A549 (cell line): ENCODE measurements around the gene CXCL12. TPM values are rescaled to one million over a fixed set of nuclear protein-coding genes. Genes with fewer than 3 reads are reported as not detected.

Experiments
- ATAC-seq, 2 experiments: fragments of 200-7000 bp in 1 of 2; fragments of >200 bp in 1 of 2; cut with Nextera tagmentation in 1 of 2; cut with Tn5 transposase in 1 of 2; 3 replicates each; pipeline versions ENCODE4 v1.8.0 to v1.9.1; 2018 to 2020; ENCODE audit warnings: mild to moderate bottlenecking in 1 of 2, moderate library complexity in 1 of 2
- CTCF ChIA-PET: fragments of 300-600 bp; sonication (Branson Sonifier 250); formaldehyde crosslinking; extraction: SDS; loops from one replicate; lab custom pipeline; 2021; ENCODE audit warnings: antibody characterized with exemption, inconsistent platforms; lab: Yijun Ruan, JAX
- POLR2A ChIA-PET: fragments of 350-600 bp; formaldehyde crosslinking; extraction: SDS; loops from one replicate; lab custom pipeline; 2021; ENCODE audit warnings: antibody characterized with exemption, inconsistent platforms; lab: Yijun Ruan, JAX
- DNase-seq, 2 experiments: peaks; one replicate each; pipeline versions ENCODE4 v3.0.0 to v3.0.0-alpha.2; 2011 to 2016; ENCODE audit warnings: low read depth in 1 of 2, low spot score in 1 of 2
- FAIRE-seq: peaks from 2 replicates; lab custom pipeline; 2011; peaks lifted over from hg19 to GRCh38; lab: Jason Lieb, UNC
- H3K27ac ChIP-seq, 2 experiments: fragments of >200 bp; sonication (Bioruptor Twin); formaldehyde crosslinking; 3 replicates each; pipeline ENCODE4 v1.5.1; 2016 to 2017
- H3K4me1 ChIP-seq: fragments of >200 bp; sonication (Bioruptor Twin); formaldehyde crosslinking; 3 replicates; pipeline ENCODE4 v1.6.1; 2016
- H3K4me2 ChIP-seq: fragments of >200 bp; sonication (Bioruptor Twin); formaldehyde crosslinking; 3 replicates; pipeline ENCODE4 v1.6.1; 2016
- H3K4me3 ChIP-seq: fragments of >200 bp; sonication (Bioruptor Twin); formaldehyde crosslinking; 3 replicates; pipeline ENCODE4 v1.5.1; 2016
- H3K9me3 ChIP-seq: fragments of >200 bp; sonication (Bioruptor Twin); formaldehyde crosslinking; 3 replicates; pipeline ENCODE4 v1.6.1; 2016
- BHLHE40 ChIP-seq: IDR thresholded peaks from 2 replicates; pipeline ENCODE4 v1.6.1; 2012; ENCODE audit warnings: low read depth, low read length, inconsistent platforms
- CBX2 ChIP-seq: fragments of 200-600 bp; sonication (generic); IDR thresholded peaks from 2 replicates; pipeline ENCODE4 v1.6.1; 2016; ENCODE audit warnings: low read depth, mild to moderate bottlenecking, borderline replicate concordance
- CBX8 ChIP-seq: fragments of 200-600 bp; sonication (generic); IDR thresholded peaks from 2 replicates; pipeline ENCODE4 v1.6.1; 2016
- CEBPB ChIP-seq, 2 experiments: fragments of >200 bp in 1 of 2; sonication (Bioruptor Twin) in 1 of 2; formaldehyde crosslinking in 1 of 2; IDR thresholded peaks; 2 replicates each; pipeline ENCODE4 v1.6.1; 2012 to 2016
- EHF ChIP-seq: fragments of 250-450 bp; sonication (Bioruptor Pico); IDR thresholded peaks from 2 replicates; pipeline ENCODE4 v1.5.0; 2020; ENCODE audit warnings: mild to moderate bottlenecking
- EHMT2 ChIP-seq: fragments of 200-600 bp; sonication (generic); IDR thresholded peaks from 2 replicates; pipeline ENCODE4 v1.6.1; 2016; ENCODE audit warnings: antibody characterized with exemption, low read depth, mild to moderate bottlenecking, moderate library complexity
- EP300 ChIP-seq, 2 experiments: fragments of >200 bp; sonication (Bioruptor Twin); formaldehyde crosslinking; IDR thresholded peaks; 2 replicates in 1 of 2; 3 replicates in 1 of 2; pipeline ENCODE4 v1.6.1; 2016 to 2017
- ESRRA ChIP-seq: fragments of 150-350 bp; IDR thresholded peaks from 2 replicates; pipeline ENCODE4 v1.6.1; 2014; ENCODE audit warnings: mild to moderate bottlenecking, low read length, borderline replicate concordance
- FOSB ChIP-seq: fragments of 250-450 bp; sonication (Bioruptor Pico); IDR thresholded peaks from 2 replicates; pipeline ENCODE4 v1.5.0; 2020; ENCODE audit warnings: mild to moderate bottlenecking, moderate library complexity
- GATA3 ChIP-seq: IDR thresholded peaks from 2 replicates; pipeline ENCODE4 v1.6.1; 2012; ENCODE audit warnings: borderline replicate concordance
- HEYL ChIP-seq: fragments of 250-450 bp; sonication (Bioruptor Pico); IDR thresholded peaks from 2 replicates; pipeline ENCODE4 v1.8.0; 2021; ENCODE audit warnings: mild to moderate bottlenecking, moderate library complexity
- HOXA7 ChIP-seq: fragments of 250-450 bp; sonication (Bioruptor Pico); IDR thresholded peaks from 2 replicates; pipeline ENCODE4 v1.5.0; 2020; ENCODE audit warnings: mild to moderate bottlenecking, moderate library complexity
- KDM5A ChIP-seq: fragments of 200-600 bp; sonication (generic); IDR thresholded peaks from 2 replicates; pipeline ENCODE4 v1.6.1; 2016; ENCODE audit warnings: antibody characterized with exemption, mild to moderate bottlenecking
- NFE2L2 ChIP-seq: fragments of 150-350 bp; conservative IDR thresholded peaks from 2 replicates; pipeline ENCODE4 v1.6.1; 2014; ENCODE audit warnings: low read length
- REST ChIP-seq: fragments of 200-600 bp; sonication (generic); IDR thresholded peaks from 2 replicates; pipeline ENCODE4 v1.6.1; 2016; ENCODE audit warnings: antibody characterized with exemption, mild to moderate bottlenecking, moderate library complexity
- RFX5 ChIP-seq: fragments of 450-650 bp; IDR thresholded peaks from 2 replicates; pipeline ENCODE4 v1.7.1; 2014; ENCODE audit warnings: antibody characterized with exemption, mild to moderate bottlenecking, moderate library complexity
- SREBF2 ChIP-seq: fragments of 450-650 bp; IDR thresholded peaks from 2 replicates; pipeline ENCODE4 v1.6.1; 2014; ENCODE audit warnings: mild to moderate bottlenecking, moderate library complexity
- TP53 ChIP-seq: fragments of 250-450 bp; sonication (Bioruptor Pico); IDR thresholded peaks from 2 replicates; pipeline ENCODE4 v1.5.0; 2021; ENCODE audit warnings: mild to moderate bottlenecking, moderate library complexity
- ZFP36 ChIP-seq: fragments of 450-650 bp; IDR thresholded peaks from 2 replicates; pipeline ENCODE4 v1.6.1; 2014; ENCODE audit warnings: borderline replicate concordance; ENCODE audit not compliant: partially characterized antibody
- WGBS: methylation state at CpG from one replicate; pipeline ENCODE4 v1.1.6; 2017; ENCODE audit errors: missing lambda C conversion rate; 5-methylcytosine and 5-hydroxymethylcytosine counted together
- polyA plus RNA-seq, 4 experiments: library from polyadenylated mRNA; depleted of rRNA in 3 of 4; stranded (reverse); fragments of >200 nt; fragmentation: RNase III in 1 of 4; extraction: RNeasy Plus Mini Kit Qiagen cat#74134 plus additional on column Dnase treatment in 1 of 4; gene quantifications; 2 replicates in 3 of 4; 3 replicates in 1 of 4; pipeline ENCODE4 v1.2.3, GENCODE V29; 2011 to 2017
- TF ChIP-seq, protein P1 (sequence below): IDR thresholded peaks from 2 replicates; pipeline ENCODE4 v1.6.1; 2012
- TF ChIP-seq, protein P2 (sequence below): fragments of >200 bp; sonication (Bioruptor Twin); formaldehyde crosslinking; IDR thresholded peaks from 3 replicates; pipeline ENCODE4 v1.5.1; 2016

Gene CXCL12
- polyA plus RNA-seq, 2 of the 4 experiments (the other 2 are of a cell fraction) = 0.13 to 0.17 TPM

DNA sequence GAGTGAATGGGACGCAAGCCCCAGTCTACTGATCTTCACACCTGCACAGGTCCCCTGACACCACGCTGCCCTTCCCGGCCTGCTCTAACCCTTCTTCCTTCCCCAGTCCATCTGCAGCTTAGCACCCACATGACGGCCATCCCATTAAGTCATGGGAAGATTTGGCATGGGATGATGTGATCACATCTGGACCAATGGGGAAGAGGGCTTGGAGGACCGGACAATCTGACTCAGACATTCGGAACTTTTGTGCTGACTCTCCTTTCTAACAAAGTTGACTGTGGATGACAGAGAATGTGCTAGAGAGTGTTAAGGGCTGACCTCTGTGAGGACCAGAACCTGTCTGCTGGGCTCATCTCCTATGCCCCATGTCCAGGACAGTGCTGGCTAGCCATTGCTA is 15.6 kb downstream of the CXCL12 start:
- no peaks in the 10 kb centered on the region for H3K4me1 ChIP-seq
- TF ChIP-seq CBX2 = no peak
- no peak for TF ChIP-seq NFE2L2
- TF ChIP-seq HEYL (CRISPR knock-in tag) = no peak
- TF ChIP-seq EP300 (IDR thresholded peaks at IDR 0.05) = no peak
- no peak for TF ChIP-seq REST
- no peak for TF ChIP-seq ZFP36
- TF ChIP-seq EHMT2 = no peak
- no peak for TF ChIP-seq HOXA7 (CRISPR knock-in tag)
- TF ChIP-seq SREBF2 = no peak
- TF ChIP-seq GATA3 = no peak
- TF ChIP-seq BHLHE40 = no peak
- no peak for TF ChIP-seq TP53
- no peak for TF ChIP-seq ESRRA
- TF ChIP-seq, protein P1, sequence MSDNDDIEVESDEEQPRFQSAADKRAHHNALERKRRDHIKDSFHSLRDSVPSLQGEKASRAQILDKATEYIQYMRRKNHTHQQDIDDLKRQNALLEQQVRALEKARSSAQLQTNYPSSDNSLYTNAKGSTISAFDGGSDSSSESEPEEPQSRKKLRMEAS = no peak
- TF ChIP-seq KDM5A = no peak
- no peak for TF ChIP-seq EHF (CRISPR knock-in tag)
- no peak for TF ChIP-seq RFX5
- TF ChIP-seq CEBPB (IDR thresholded peaks at IDR 0.05) = no peak
- TF ChIP-seq CBX8 = no peak
- no peaks in the 10 kb centered on the region for H3K9me3 ChIP-seq
- FAIRE-seq (no peak), ATAC-seq (no peak), DNase-seq (no peak)
- WGBS = 38% methylated on average over 6 of the region's 6 CpGs
- H3K27ac ChIP-seq = no peak overlapping the region
- CTCF ChIA-PET = interaction anchor here (0.8 kb wide), 1 partner anchor 18 kb away, joined by 3 read pairs; no protein-coding TSS in a partner anchor
- no peak overlapping the region for H3K4me2 ChIP-seq
- POLR2A ChIA-PET = no interaction called here
- no peak overlapping the region for H3K4me3 ChIP-seq

DNA sequence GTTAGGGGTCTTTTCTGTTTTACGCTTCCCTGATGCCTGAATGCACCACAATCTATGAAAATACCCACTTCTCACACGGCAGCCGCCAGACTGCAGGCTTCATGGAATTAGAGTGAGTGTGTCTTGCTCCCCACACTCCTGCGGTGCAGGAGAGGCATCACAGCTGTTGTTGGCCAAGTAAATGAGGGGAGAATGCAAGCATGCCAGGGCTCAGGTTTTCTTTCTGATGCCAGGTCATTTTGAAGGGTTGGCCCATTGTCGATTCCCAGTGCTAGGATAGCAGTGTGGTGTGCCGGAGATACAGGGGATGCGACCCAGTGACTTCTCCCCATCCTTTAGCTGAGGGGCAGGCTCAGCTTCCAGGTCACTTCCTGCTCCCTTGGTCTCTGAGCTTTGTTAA is 16.3 kb downstream of the CXCL12 start:
- ATAC-seq = no peak
- DNase-seq = no peak
- Histone ChIP-seq H3K27ac (no peak overlapping the region), H3K4me2 (no peak overlapping the region), H3K9me3 (no peaks in the 10 kb centered on the region), H3K4me1 (no peaks in the 10 kb centered on the region), H3K4me3 (no peak overlapping the region)
- ChIA-PET POLR2A (no interaction called here), CTCF (interaction anchor here (1.0 kb wide), 1 partner anchor 12 kb away, joined by 3 read pairs; no protein-coding TSS in a partner anchor)
- TF ChIP-seq, protein P2, sequence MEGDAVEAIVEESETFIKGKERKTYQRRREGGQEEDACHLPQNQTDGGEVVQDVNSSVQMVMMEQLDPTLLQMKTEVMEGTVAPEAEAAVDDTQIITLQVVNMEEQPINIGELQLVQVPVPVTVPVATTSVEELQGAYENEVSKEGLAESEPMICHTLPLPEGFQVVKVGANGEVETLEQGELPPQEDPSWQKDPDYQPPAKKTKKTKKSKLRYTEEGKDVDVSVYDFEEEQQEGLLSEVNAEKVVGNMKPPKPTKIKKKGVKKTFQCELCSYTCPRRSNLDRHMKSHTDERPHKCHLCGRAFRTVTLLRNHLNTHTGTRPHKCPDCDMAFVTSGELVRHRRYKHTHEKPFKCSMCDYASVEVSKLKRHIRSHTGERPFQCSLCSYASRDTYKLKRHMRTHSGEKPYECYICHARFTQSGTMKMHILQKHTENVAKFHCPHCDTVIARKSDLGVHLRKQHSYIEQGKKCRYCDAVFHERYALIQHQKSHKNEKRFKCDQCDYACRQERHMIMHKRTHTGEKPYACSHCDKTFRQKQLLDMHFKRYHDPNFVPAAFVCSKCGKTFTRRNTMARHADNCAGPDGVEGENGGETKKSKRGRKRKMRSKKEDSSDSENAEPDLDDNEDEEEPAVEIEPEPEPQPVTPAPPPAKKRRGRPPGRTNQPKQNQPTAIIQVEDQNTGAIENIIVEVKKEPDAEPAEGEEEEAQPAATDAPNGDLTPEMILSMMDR = no peak
- no peak for TF ChIP-seq FOSB (CRISPR knock-in tag)
- no peak for FAIRE-seq
- 19% methylated on average over 5 of the region's 7 CpGs for WGBS
